Measurements from ENCODE around the gene SCN1B.

SCN1B gene

GRCh38 chr19:35081201-35081600, 50.9 kb downstream of the SCN1B start:
- H3K27ac ChIP-seq (ENCODE audit: low read depth, low read length), result no peak overlapping the region
- H2AFZ ChIP-seq (ENCODE audit: low read length, unreplicated experiment), result no peak overlapping the region
- no peaks in the 10 kb centered on the region for H3K4me1 ChIP-seq (ENCODE audit: control insufficient read depth, insufficient read depth, low read length, unreplicated experiment)
- H3K36me3 ChIP-seq (ENCODE audit: insufficient read depth, low read length), result no peaks in the 10 kb centered on the region
- H3K4me3 ChIP-seq (ENCODE audit: low read depth, low read length), result no peak overlapping the region
- no peaks in the 10 kb centered on the region for H3K27me3 ChIP-seq (ENCODE audit: insufficient read depth, low read length)
- no peaks in the 10 kb centered on the region for H3K79me2 ChIP-seq (ENCODE audit: control insufficient read depth, insufficient read depth, low read length, unreplicated experiment)

- Histone ChIP-seq H3K27me3 (ENCODE audit: insufficient read depth, low read length) (no peaks in the 10 kb centered on the region), H3K27ac (ENCODE audit: low read depth, low read length) (no peak overlapping the region), H2AFZ (ENCODE audit: low read length, unreplicated experiment) (no peak overlapping the region), H3K4me1 (ENCODE audit: control insufficient read depth, insufficient read depth, low read length, unreplicated experiment) (no peaks in the 10 kb centered on the region), H3K79me2 (ENCODE audit: control insufficient read depth, insufficient read depth, low read length, unreplicated experiment) (no peaks in the 10 kb centered on the region), H3K4me3 (ENCODE audit: low read depth, low read length) (no peak overlapping the region), H3K36me3 (ENCODE audit: insufficient read depth, low read length) (no peaks in the 10 kb centered on the region)
These were observed 53.6 kb downstream of the SCN1B start for GRCh38 chr19:35083691-35084508.

GRCh38 chr19:35084509-35084762, 54.2 kb downstream of the SCN1B start:
- Histone ChIP-seq H3K4me3 (ENCODE audit: low read depth, low read length) (no peak overlapping the region), H3K4me1 (ENCODE audit: control insufficient read depth, insufficient read depth, low read length, unreplicated experiment) (no peaks in the 10 kb centered on the region), H2AFZ (ENCODE audit: low read length, unreplicated experiment) (no peak overlapping the region), H3K36me3 (ENCODE audit: insufficient read depth, low read length) (no peaks in the 10 kb centered on the region), H3K27ac (ENCODE audit: low read depth, low read length) (no peak overlapping the region), H3K27me3 (ENCODE audit: insufficient read depth, low read length) (no peaks in the 10 kb centered on the region), H3K79me2 (ENCODE audit: control insufficient read depth, insufficient read depth, low read length, unreplicated experiment) (no peaks in the 10 kb centered on the region)

GRCh38 chr19:35085947-35086346, 55.7 kb downstream of the SCN1B start:
- Histone ChIP-seq H2AFZ (ENCODE audit: low read length, unreplicated experiment) (no peak overlapping the region), H3K79me2 (ENCODE audit: control insufficient read depth, insufficient read depth, low read length, unreplicated experiment) (no peaks in the 10 kb centered on the region), H3K4me1 (ENCODE audit: control insufficient read depth, insufficient read depth, low read length, unreplicated experiment) (no peaks in the 10 kb centered on the region), H3K4me3 (ENCODE audit: low read depth, low read length) (no peak overlapping the region), H3K36me3 (ENCODE audit: insufficient read depth, low read length) (no peaks in the 10 kb centered on the region), H3K27ac (ENCODE audit: low read depth, low read length) (no peak overlapping the region), H3K27me3 (ENCODE audit: insufficient read depth, low read length) (no peaks in the 10 kb centered on the region)

- Histone ChIP-seq H3K79me2 (ENCODE audit: control insufficient read depth, insufficient read depth, low read length, unreplicated experiment) (no peaks in the 10 kb centered on the region), H3K27me3 (ENCODE audit: insufficient read depth, low read length) (no peaks in the 10 kb centered on the region), H3K4me1 (ENCODE audit: control insufficient read depth, insufficient read depth, low read length, unreplicated experiment) (no peaks in the 10 kb centered on the region), H3K27ac (ENCODE audit: low read depth, low read length) (no peak overlapping the region), H2AFZ (ENCODE audit: low read length, unreplicated experiment) (no peak overlapping the region), H3K36me3 (ENCODE audit: insufficient read depth, low read length) (no peaks in the 10 kb centered on the region), H3K4me3 (ENCODE audit: low read depth, low read length) (no peak overlapping the region)
These were observed 56.2 kb downstream of the SCN1B start for GRCh38 chr19:35086455-35086854.

GRCh38 chr19:35087393-35087792, 57.1 kb downstream of the SCN1B start:
- no peaks in the 10 kb centered on the region for H3K27me3 ChIP-seq (ENCODE audit: insufficient read depth, low read length)
- H3K36me3 ChIP-seq (ENCODE audit: insufficient read depth, low read length), result no peaks in the 10 kb centered on the region
- H3K4me1 ChIP-seq (ENCODE audit: control insufficient read depth, insufficient read depth, low read length, unreplicated experiment), result no peaks in the 10 kb centered on the region
- H2AFZ ChIP-seq (ENCODE audit: low read length, unreplicated experiment), result no peak overlapping the region
- H3K4me3 ChIP-seq (ENCODE audit: low read depth, low read length), result no peak overlapping the region
- no peaks in the 10 kb centered on the region for H3K79me2 ChIP-seq (ENCODE audit: control insufficient read depth, insufficient read depth, low read length, unreplicated experiment)
- no peak overlapping the region for H3K27ac ChIP-seq (ENCODE audit: low read depth, low read length)

GRCh38 chr19:35088131-35088913, 58.1 kb downstream of the SCN1B start:
- no peaks in the 10 kb centered on the region for H3K27me3 ChIP-seq (ENCODE audit: insufficient read depth, low read length)
- no peak overlapping the region for H2AFZ ChIP-seq (ENCODE audit: low read length, unreplicated experiment)
- no peak overlapping the region for H3K4me3 ChIP-seq (ENCODE audit: low read depth, low read length)
- no peaks in the 10 kb centered on the region for H3K79me2 ChIP-seq (ENCODE audit: control insufficient read depth, insufficient read depth, low read length, unreplicated experiment)
- no peaks in the 10 kb centered on the region for H3K36me3 ChIP-seq (ENCODE audit: insufficient read depth, low read length)
- H3K4me1 ChIP-seq (ENCODE audit: control insufficient read depth, insufficient read depth, low read length, unreplicated experiment), result no peaks in the 10 kb centered on the region
- no peak overlapping the region for H3K27ac ChIP-seq (ENCODE audit: low read depth, low read length)

- Histone ChIP-seq H3K4me1 (ENCODE audit: control insufficient read depth, insufficient read depth, low read length, unreplicated experiment) (no peaks in the 10 kb centered on the region), H3K4me3 (ENCODE audit: low read depth, low read length) (no peak overlapping the region), H3K27me3 (ENCODE audit: insufficient read depth, low read length) (no peaks in the 10 kb centered on the region), H3K27ac (ENCODE audit: low read depth, low read length) (no peak overlapping the region), H3K79me2 (ENCODE audit: control insufficient read depth, insufficient read depth, low read length, unreplicated experiment) (no peaks in the 10 kb centered on the region), H3K36me3 (ENCODE audit: insufficient read depth, low read length) (no peaks in the 10 kb centered on the region), H2AFZ (ENCODE audit: low read length, unreplicated experiment) (no peak overlapping the region)
These were observed 59.3 kb downstream of the SCN1B start for GRCh38 chr19:35089554-35089953.

Measured in ACC112 (cell line).